GM18951 (cell line): ENCODE measurements around the gene MAGEB5.
"Not testable (repeated sequence)": the region's sequence is repeated elsewhere in the genome, so short reads cannot be mapped to it uniquely, and the experiment has no call there.

Experiments
- POLR2A ChIP-seq: IDR thresholded peaks from 4 replicates; pipeline ENCODE4 v1.6.1; 2011; ENCODE audit warnings: mild to moderate bottlenecking; ENCODE audit not compliant: insufficient read length, insufficient read depth; ENCODE audit errors: extremely low read depth
- in situ Hi-C: fragments of 300-500 bp; cut with MboI; formaldehyde crosslinking; loops from one replicate; pipeline ENCODE4 v1.12.0; 2022; ENCODE audit warnings: low sequenced_read_pairs, mixed read lengths, inconsistent platforms; ENCODE audit not compliant: unreplicated experiment

Gene MAGEB5

GRCh38 chrX:26215869-26216268, at the start of gene MAGEB5:
TSS of gene MAGEB5 (plus strand) at chrX:26216169. CDS start at chrX:26217302, 1,133 bp downstream.
- no peak for TF ChIP-seq POLR2A
- in situ Hi-C loops: no loop called here

- in situ Hi-C loops: no loop called here
- no peak for TF ChIP-seq POLR2A
Observed at GRCh38 chrX:26192204-26192603, 23.8 kb upstream of the MAGEB5 start, which contains the start of gene MAGEB6. TSS of gene MAGEB6 (plus strand) at chrX:26192440. CDS start at chrX:26193847, 1,407 bp downstream.

- TF ChIP-seq POLR2A: no peak
- in situ Hi-C loops: no loop called here
Observed at GRCh38 chrX:26203561-26203960, 12.4 kb upstream of the MAGEB5 start.

- in situ Hi-C loops: not testable (repeated sequence)
Observed at GRCh38 chrX:26204717-26205116, 11.3 kb upstream of the MAGEB5 start.

GRCh38 chrX:26208012-26208411, 8.0 kb upstream of the MAGEB5 start:
- no peak for TF ChIP-seq POLR2A
- in situ Hi-C loops: no loop called here

GRCh38 chrX:26219351-26219750, 3.4 kb downstream of the MAGEB5 start:
- TF ChIP-seq POLR2A: no peak
- in situ Hi-C loops: no loop called here

GRCh38 chrX:26234177-26234576, 18.2 kb downstream of the MAGEB5 start:
- TF ChIP-seq POLR2A: no peak
- in situ Hi-C loops: no loop called here

GRCh38 chrX:26253526-26253925, 37.6 kb downstream of the MAGEB5 start:
- TF ChIP-seq POLR2A: no peak
- in situ Hi-C loops: no loop called here

- TF ChIP-seq POLR2A: no peak
- in situ Hi-C loops: no loop called here
Observed at GRCh38 chrX:26254436-26254835, 38.5 kb downstream of the MAGEB5 start.

GRCh38 chrX:26262121-26262523, 46.2 kb downstream of the MAGEB5 start:
- in situ Hi-C loops: no loop called here
- no peak for TF ChIP-seq POLR2A
